IgD-negative memory B cell (primary cell): ENCODE data around the gene ZIC1. TPM values are rescaled to one million over a fixed set of nuclear protein-coding genes. Genes with fewer than 3 reads are reported as not detected.
A peak's percentile ranks its signal among the peaks of the same experiment; 100 is the strongest.

ENCODE experiments used
- H3K27ac Mint-ChIP-seq, 3 donors: one replicate each; pipeline ENCODE4 v1.8.0; 2020 to 2022; ENCODE audit warnings: mild to moderate bottlenecking in 3 of 3, mixed read lengths in 3 of 3, moderate library complexity in 1 of 3
- H3K27me3 Mint-ChIP-seq: one replicate; pipeline ENCODE4 v1.8.0; 2021; ENCODE audit warnings: mixed read lengths
- H3K36me3 Mint-ChIP-seq: one replicate; pipeline ENCODE4 v1.8.0; 2020; ENCODE audit warnings: mild to moderate bottlenecking, mixed read lengths
- H3K4me1 Mint-ChIP-seq, 3 donors: one replicate each; pipeline ENCODE4 v1.8.0; 2020 to 2022; ENCODE audit warnings: mixed read lengths in 3 of 3, mild to moderate bottlenecking in 1 of 3
- H3K4me3 Mint-ChIP-seq, 4 donors: one replicate each; pipeline ENCODE4 v1.8.0; 2020 to 2022; ENCODE audit warnings: mild to moderate bottlenecking in 4 of 4, mixed read lengths in 4 of 4, moderate library complexity in 3 of 4
- H3K9me3 Mint-ChIP-seq, 3 donors: one replicate each; pipeline ENCODE4 v1.8.0; 2020 to 2021; ENCODE audit warnings: mixed read lengths in 3 of 3, mild to moderate bottlenecking in 1 of 3
- polyA plus RNA-seq: library from polyadenylated mRNA; unstranded; fragments of 300-500 nt; fragmentation: Illumina TruSeq; gene quantifications from one replicate; pipeline ENCODE4 v1.2.3, GENCODE V29; 2021

The ZIC1 gene
- polyA plus RNA-seq, 1 donor from 2014 or later = not detected

DNA sequence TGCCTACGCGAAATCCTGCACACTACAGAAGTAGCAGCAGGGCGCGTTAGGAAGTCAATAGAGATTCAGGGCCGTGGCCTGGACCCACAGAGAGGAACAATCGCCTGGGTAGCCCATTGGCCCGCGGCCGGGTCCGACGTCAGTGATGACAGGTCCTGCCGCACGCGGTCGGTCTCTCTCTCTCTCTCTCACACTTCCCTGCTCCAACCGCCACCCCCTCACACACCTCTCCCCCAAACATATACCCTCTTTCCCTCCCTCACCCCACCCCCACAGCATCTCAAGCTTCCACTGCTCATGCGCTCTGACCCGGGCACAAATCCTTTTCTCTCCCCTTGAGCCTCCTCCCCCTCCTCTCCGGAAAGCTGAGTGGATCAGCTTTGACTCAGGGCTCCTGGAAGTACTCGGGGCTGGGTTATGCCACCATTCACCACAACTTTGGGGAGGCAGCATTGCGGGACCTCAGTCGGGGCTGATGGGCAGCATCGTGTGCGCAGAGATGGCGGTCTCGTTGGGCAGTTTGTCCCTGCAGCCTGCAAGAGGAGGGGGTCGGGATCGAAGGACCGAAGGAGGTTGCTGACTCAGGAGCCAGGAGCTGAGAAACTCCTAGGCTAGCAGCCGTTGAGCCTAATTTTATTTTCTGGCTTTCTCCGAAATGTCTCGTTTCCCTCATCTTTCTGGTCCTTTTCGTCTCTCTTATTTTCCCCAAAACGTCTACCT is 11.8 kb upstream of the ZIC1 start:
- peak overlapping the region in 2 of 3 donors; percentile 21 to 63 for H3K27ac Mint-ChIP-seq
- H3K36me3 Mint-ChIP-seq = no peaks in the 10 kb centered on the region
- no peak overlapping the region for H3K4me3 Mint-ChIP-seq

DNA sequence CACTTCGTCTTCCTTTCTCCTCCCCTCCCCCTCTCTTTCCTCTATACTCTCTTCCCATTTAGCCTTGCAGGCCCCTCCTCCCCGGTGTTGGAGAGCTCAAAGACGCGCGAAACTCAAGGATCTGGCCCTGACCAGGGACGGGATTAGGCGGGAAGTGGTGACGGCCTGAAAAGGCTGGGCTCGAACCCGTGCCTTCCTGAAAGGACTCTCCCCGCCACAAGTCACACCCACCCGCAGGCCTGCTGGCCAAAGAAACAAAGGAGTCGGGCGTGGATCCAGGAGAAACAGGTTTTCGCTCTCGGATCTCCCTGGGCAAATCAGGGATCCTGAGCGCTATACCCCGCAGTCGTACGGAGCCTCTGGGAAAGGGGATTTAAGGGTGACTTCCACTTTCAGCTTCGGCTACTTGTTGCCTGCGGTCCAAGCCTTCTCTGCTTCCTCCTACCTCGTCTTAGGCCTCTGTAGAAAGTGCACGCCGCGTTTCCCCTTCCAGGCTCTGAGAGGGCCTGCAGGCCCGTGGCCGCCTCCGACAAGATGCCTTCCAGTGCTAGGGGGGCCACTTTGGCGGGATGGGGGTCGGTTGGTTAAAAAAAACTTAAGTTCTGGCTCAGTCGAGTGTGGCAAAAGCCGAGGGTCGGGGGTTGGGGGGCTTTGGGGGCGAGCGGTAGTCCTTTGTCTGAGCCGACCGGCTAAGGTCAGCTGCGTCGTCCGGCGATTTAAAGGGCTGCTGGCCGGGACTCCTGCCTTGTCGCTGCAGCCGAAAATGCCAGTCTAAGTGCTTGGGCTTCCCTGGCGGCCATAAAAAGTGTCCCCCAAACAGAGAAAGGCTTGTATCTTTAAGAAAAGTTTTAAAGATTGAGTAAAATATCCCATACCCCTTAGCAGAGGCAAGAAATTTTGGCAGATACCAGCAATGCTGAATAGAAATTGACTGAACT is 11.0 kb upstream of the ZIC1 start:
- Mint-ChIP-seq H3K4me3 (peak overlapping the region in 1 of 4 donors; percentile 27), H3K27ac (peak overlapping the region in 1 of 3 donors; percentile 63), H3K36me3 (peaks cover 1% of the 10 kb centered on the region), H3K9me3 (peaks cover 0 to 13% (median 7%) of the 10 kb centered on the region in 3 donors), H3K4me1 (peaks cover 0 to 1% (median 0%) of the 10 kb centered on the region in 3 donors), H3K27me3 (peaks cover 51% of the 10 kb centered on the region)

More for the DNA sequence above, 11.8 kb upstream of the ZIC1 start:
- Mint-ChIP-seq H3K4me1 (peaks cover 0 to 1% (median 0%) of the 10 kb centered on the region in 3 donors), H3K27me3 (peaks cover 55% of the 10 kb centered on the region), H3K9me3 (peaks cover 0 to 13% (median 5%) of the 10 kb centered on the region in 3 donors)

DNA sequence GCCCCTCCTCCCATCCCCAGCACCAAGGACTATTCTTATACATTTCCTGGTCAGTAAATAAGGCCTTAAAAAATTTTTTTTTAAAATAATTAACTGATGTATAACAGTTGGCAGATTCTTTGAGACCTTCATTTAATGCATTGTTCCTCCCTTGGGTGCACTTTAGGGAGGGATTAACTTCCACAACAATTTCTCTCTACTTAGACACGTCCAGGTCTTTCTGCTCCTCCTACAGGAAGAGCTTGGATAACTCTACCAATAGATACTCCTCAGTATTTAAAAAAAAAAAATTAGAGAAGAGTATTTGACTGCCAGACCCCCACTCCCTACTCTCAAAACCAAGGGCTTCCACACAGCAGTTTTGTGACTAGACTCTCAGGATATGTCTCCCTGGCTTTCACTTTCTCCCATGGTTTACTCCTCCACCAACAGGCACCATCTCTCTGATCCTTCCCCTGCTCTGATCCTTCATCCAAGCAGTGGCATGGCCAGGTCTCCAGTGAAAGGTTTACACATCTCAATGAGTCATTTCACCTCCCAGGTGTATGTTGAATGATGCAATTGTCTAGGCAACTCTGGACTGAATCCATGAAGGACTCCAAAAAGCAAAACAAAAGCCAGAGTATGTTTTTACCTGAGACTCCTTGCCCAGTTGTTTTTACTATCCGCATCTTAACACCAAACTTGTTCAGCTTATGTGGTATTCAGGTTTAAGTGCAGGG is 10.2 kb upstream of the ZIC1 start:
- Mint-ChIP-seq H3K9me3 (peaks cover 0 to 11% (median 7%) of the 10 kb centered on the region in 3 donors), H3K4me1 (peaks cover 0 to under 1% (median 0%) of the 10 kb centered on the region in 3 donors), H3K4me3 (peak overlapping the region in 1 of 4 donors; percentile 39), H3K27ac (no peak overlapping the region), H3K27me3 (peaks cover 49% of the 10 kb centered on the region), H3K36me3 (peaks cover 1% of the 10 kb centered on the region)

GRCh38 chr3:147400111-147400510 is 9.1 kb upstream of the ZIC1 start:
- Mint-ChIP-seq H3K27ac (no peak overlapping the region), H3K27me3 (peaks cover 48% of the 10 kb centered on the region), H3K9me3 (peaks cover 0 to 7% (median 4%) of the 10 kb centered on the region in 3 donors), H3K36me3 (peaks cover 3% of the 10 kb centered on the region), H3K4me1 (no peaks in the 10 kb centered on the region), H3K4me3 (no peak overlapping the region)

- Mint-ChIP-seq H3K4me3 (no peak overlapping the region), H3K27me3 (peaks cover 45% of the 10 kb centered on the region), H3K36me3 (peaks cover 3% of the 10 kb centered on the region), H3K4me1 (no peaks in the 10 kb centered on the region), H3K27ac (no peak overlapping the region), H3K9me3 (peaks cover 0 to 7% (median 4%) of the 10 kb centered on the region in 3 donors)
These were observed 8.2 kb upstream of the ZIC1 start for GRCh38 chr3:147400999-147401398.

- H3K9me3 Mint-ChIP-seq = peaks cover 0 to 7% (median 4%) of the 10 kb centered on the region in 3 donors
- H3K4me3 Mint-ChIP-seq = no peak overlapping the region
- H3K36me3 Mint-ChIP-seq = peaks cover 3% of the 10 kb centered on the region
- no peak overlapping the region for H3K27ac Mint-ChIP-seq
- H3K4me1 Mint-ChIP-seq = no peaks in the 10 kb centered on the region
- peaks cover 49% of the 10 kb centered on the region for H3K27me3 Mint-ChIP-seq
These were observed 7.7 kb upstream of the ZIC1 start for GRCh38 chr3:147401421-147401820.

- peaks cover 3% of the 10 kb centered on the region for H3K36me3 Mint-ChIP-seq
- H3K4me1 Mint-ChIP-seq = no peaks in the 10 kb centered on the region
- no peak overlapping the region for H3K27ac Mint-ChIP-seq
- H3K9me3 Mint-ChIP-seq = peaks cover 0 to 7% (median 2%) of the 10 kb centered on the region in 3 donors
- no peak overlapping the region for H3K4me3 Mint-ChIP-seq
- H3K27me3 Mint-ChIP-seq = peaks cover 53% of the 10 kb centered on the region
These were observed 7.0 kb upstream of the ZIC1 start for GRCh38 chr3:147402159-147402558.

DNA sequence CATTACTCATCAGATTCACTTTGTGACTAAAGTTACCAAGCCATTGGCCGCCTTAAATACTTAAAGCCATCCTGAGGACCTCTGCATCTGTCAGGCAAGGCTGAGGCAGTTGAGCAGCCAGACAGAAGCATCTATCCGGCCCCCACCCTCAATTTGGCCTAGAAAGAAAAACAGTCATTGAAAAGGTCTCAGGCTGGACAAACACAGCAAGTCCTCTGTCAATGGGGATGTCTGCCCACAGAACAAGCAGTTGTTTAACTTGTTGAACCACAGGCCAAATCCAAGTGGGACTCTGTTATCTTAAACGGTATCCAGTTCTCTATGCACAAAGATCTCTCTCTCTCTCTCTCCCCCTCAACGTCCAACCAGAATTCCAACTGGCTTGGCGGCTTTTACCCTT is 5.7 kb upstream of the ZIC1 start:
- H3K9me3 Mint-ChIP-seq = peaks cover 5 to 8% (median 6%) of the 10 kb centered on the region in 3 donors
- no peak overlapping the region for H3K27ac Mint-ChIP-seq
- peaks cover 57% of the 10 kb centered on the region for H3K27me3 Mint-ChIP-seq
- H3K4me3 Mint-ChIP-seq = no peak overlapping the region
- H3K36me3 Mint-ChIP-seq = peaks cover 3% of the 10 kb centered on the region
- H3K4me1 Mint-ChIP-seq = no peaks in the 10 kb centered on the region

DNA sequence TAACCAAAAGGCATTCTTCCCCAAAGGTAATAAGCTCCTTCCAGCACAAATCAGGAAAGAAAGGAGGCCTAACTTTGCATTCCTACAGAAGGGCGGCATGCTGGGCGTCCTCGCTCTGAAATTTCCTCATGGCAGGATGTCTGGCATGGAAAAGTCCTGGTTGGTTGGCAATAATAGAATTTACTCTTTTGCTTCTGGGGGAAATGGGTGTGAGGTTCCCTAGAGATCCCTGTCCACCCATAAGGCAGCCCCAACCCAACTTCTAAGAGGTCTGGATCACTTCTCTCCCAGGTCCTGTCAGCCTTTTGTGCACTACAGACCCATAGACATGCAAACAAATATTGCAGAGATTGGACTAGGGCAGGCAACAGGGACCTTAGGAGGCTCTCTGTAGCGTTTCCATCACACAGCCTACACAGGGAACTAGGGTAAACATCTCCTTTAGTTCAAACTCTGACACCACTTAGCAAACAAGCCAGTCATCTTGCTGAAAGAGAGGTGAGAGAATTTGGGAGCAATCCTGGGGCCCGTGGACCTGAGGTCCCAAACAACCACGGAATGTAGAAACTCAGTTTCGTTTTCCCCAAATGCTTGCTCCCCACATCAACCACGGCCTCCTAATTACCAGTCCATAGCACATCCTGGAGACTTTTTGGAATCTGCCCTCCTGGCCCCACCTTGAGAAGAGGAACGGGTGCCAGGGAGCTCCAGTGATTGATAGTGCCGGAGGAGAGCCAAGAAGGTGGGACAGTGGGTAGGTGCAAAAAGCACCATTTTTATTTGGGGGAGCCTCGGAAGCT is 5.0 kb upstream of the ZIC1 start:
- Mint-ChIP-seq H3K9me3 (peaks cover 5 to 6% (median 6%) of the 10 kb centered on the region in 3 donors), H3K36me3 (peaks cover 3% of the 10 kb centered on the region), H3K27ac (no peak overlapping the region), H3K4me1 (no peaks in the 10 kb centered on the region), H3K4me3 (no peak overlapping the region), H3K27me3 (peaks cover 57% of the 10 kb centered on the region)

GRCh38 chr3:147404800-147405230 is 4.3 kb upstream of the ZIC1 start:
- H3K36me3 Mint-ChIP-seq = peaks cover 3% of the 10 kb centered on the region
- H3K27me3 Mint-ChIP-seq = peaks cover 54% of the 10 kb centered on the region
- H3K9me3 Mint-ChIP-seq = peaks cover 5 to 6% (median 5%) of the 10 kb centered on the region in 3 donors
- no peak overlapping the region for H3K27ac Mint-ChIP-seq
- H3K4me3 Mint-ChIP-seq = peak overlapping the region in 1 of 4 donors; percentile 17
- H3K4me1 Mint-ChIP-seq = no peaks in the 10 kb centered on the region

- H3K27ac Mint-ChIP-seq = no peak overlapping the region
- H3K4me1 Mint-ChIP-seq = no peaks in the 10 kb centered on the region
- H3K9me3 Mint-ChIP-seq = peaks cover 5 to 6% (median 5%) of the 10 kb centered on the region in 3 donors
- H3K4me3 Mint-ChIP-seq = peak overlapping the region in 2 of 4 donors; percentile 17 to 32
- H3K27me3 Mint-ChIP-seq = peaks cover 49% of the 10 kb centered on the region
- H3K36me3 Mint-ChIP-seq = peaks cover 3% of the 10 kb centered on the region
These were observed 3.7 kb upstream of the ZIC1 start for GRCh38 chr3:147405231-147406027.

DNA sequence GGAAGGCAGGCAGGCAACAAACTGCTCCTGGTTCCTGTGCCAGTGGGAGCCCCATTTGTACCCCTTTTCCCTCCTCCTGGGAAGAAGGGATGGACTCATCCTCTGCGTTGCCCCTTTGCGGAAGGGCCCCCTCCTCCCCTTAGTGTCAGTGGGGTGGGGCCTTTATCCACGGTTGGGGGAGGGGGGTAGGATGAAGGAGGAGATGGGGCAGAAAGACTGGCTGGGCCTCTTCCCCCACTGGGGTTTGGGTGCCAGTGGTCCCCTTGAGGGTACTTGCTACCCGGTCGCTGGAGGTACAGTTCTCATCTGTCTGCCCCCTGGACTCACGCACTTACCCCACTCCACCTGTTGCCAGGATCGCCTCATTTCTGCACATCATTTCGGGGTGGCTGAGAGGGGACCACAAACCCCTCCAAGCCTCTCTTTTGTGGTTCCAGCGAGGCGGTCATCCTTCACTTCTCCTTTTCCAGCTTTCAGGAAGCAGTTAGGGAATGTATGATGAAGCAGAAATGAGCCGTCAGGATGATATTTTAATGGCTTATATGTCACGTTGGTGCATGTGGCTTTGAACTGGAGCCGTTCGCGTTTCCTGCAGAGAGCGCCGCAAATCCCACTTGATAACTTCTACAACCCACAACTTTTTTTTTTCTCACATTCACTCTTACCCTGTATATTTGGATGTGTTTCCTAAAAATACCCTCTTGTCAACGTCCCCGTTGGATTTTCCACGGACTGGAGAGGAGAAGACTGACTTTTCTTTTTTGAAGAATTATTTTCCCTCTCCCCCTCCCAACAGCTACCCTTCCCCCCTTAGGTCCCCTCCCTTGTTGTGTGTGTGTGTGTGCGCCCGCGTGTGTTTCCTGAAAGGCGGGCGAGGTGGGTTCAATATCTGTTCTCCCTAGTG is 2.9 kb upstream of the ZIC1 start, which contains the start of gene ZIC4:
ZIC4 (minus strand) TSS at position 516 of the 904 bp plus-strand sequence. CDS start 3,746 bp downstream, outside the sequence.
- peaks cover 3% of the 10 kb centered on the region for H3K36me3 Mint-ChIP-seq
- H3K27me3 Mint-ChIP-seq = peaks cover 50% of the 10 kb centered on the region
- no peaks in the 10 kb centered on the region for H3K4me1 Mint-ChIP-seq
- H3K27ac Mint-ChIP-seq = peak within 1 kb of the TSS in 1 of 3 donors; percentile 46
- peaks cover 5 to 6% (median 5%) of the 10 kb centered on the region in 3 donors for H3K9me3 Mint-ChIP-seq
- H3K4me3 Mint-ChIP-seq = peak within 1 kb of the TSS in 1 of 4 donors; percentile 32
